K562 (cell line): ENCODE data around the gene CPT1C. TPM values are rescaled to one million over a fixed set of nuclear protein-coding genes. Genes with fewer than 3 reads are reported as not detected.

Source experiments
- CREB1 ChIP-seq, 2 experiments: sonication (generic) in 1 of 2; formaldehyde crosslinking in 1 of 2; IDR thresholded peaks; 2 replicates each; pipeline versions ENCODE4 v1.6.1 to v1.8.0; 2012 to 2022; ENCODE audit warnings: inconsistent platforms in 1 of 2, mild to moderate bottlenecking in 1 of 2, missing genetic modification reagents in 1 of 2, moderate library complexity in 1 of 2
- CREM ChIP-seq: IDR thresholded peaks from 2 replicates; pipeline ENCODE4 v1.6.1; 2014; ENCODE audit warnings: antibody characterized with exemption, low read depth
- ESRRA ChIP-seq: fragments of 450-650 bp; IDR thresholded peaks from 2 replicates; pipeline ENCODE4 v1.6.1; 2014; ENCODE audit warnings: low read depth, mild to moderate bottlenecking, moderate library complexity, borderline replicate concordance
- ETV1 ChIP-seq: fragments of 450-650 bp; conservative IDR thresholded peaks from 2 replicates; pipeline ENCODE4 v1.6.1; 2016; ENCODE audit warnings: missing genetic modification characterization, control low read depth, low read depth, missing compliant biosample characterization
- FOXK2 ChIP-seq, 2 experiments: fragments of 450-650 bp; IDR thresholded peaks in 1 of 2; conservative IDR thresholded peaks in 1 of 2; 2 replicates each; pipeline ENCODE4 v1.6.1; 2016; ENCODE audit warnings: low read depth in 2 of 2, mild to moderate bottlenecking in 1 of 2
- HIVEP1 ChIP-seq: fragments of 250-450 bp; sonication (Bioruptor Pico); IDR thresholded peaks from 2 replicates; pipeline ENCODE4 v1.4.0; 2020; ENCODE audit warnings: mild to moderate bottlenecking
- KLF10 ChIP-seq: fragments of 250-450 bp; sonication (Bioruptor Pico); IDR thresholded peaks from 2 replicates; pipeline ENCODE4 v1.6.1; 2021; ENCODE audit warnings: matching md5 sums
- MAFF ChIP-seq: IDR thresholded peaks from 2 replicates; pipeline ENCODE4 v1.6.1; 2012; ENCODE audit warnings: low read length, improper control_type of control experiment
- MCM3 ChIP-seq: fragments of 450-650 bp; IDR thresholded peaks from 2 replicates; pipeline ENCODE4 v1.6.1; 2016
- PHTF2 ChIP-seq: fragments of 250-450 bp; sonication (Bioruptor Pico); IDR thresholded peaks from 2 replicates; pipeline ENCODE4 v1.5.0; 2021; ENCODE audit warnings: mild to moderate bottlenecking
- POLR2G ChIP-seq: fragments of 200-400 bp; formaldehyde crosslinking; IDR thresholded peaks from 2 replicates; pipeline ENCODE4 v1.6.1; 2017; ENCODE audit warnings: low read depth, mild to moderate bottlenecking, antibody characterized with exemption, low read length, moderate library complexity
- POLR3G ChIP-seq: IDR thresholded peaks from 2 replicates; pipeline ENCODE4 v1.6.1; 2011; ENCODE audit not compliant: insufficient read length, insufficient replicate concordance; ENCODE audit errors: extremely low read depth
- SAFB ChIP-seq: fragments of 200-400 bp; formaldehyde crosslinking; IDR thresholded peaks from 2 replicates; pipeline ENCODE4 v1.6.1; 2017; ENCODE audit warnings: low read depth, low read length, borderline replicate concordance
- SIX5 ChIP-seq, 2 experiments: IDR thresholded peaks; 2 replicates each; pipeline ENCODE4 v1.6.1; 2011; ENCODE audit warnings: low read length in 2 of 2, borderline replicate concordance in 1 of 2, low read depth in 1 of 2, mild to moderate bottlenecking in 1 of 2, moderate library complexity in 1 of 2; ENCODE audit not compliant: insufficient read depth in 1 of 2
- TBP ChIP-seq: optimal IDR thresholded peaks from 2 replicates; pipeline ENCODE3; 2011; ENCODE audit warnings: low read depth, low read length, improper control_type of control experiment
- TCF3 ChIP-seq: sonication (generic); formaldehyde crosslinking; IDR thresholded peaks from 2 replicates; pipeline ENCODE4 v1.4.0; 2020; ENCODE audit warnings: mild to moderate bottlenecking, missing genetic modification reagents
- USF1 ChIP-seq: sonication (generic); formaldehyde crosslinking; IDR thresholded peaks from 2 replicates; pipeline ENCODE4 v1.9.0; 2022; ENCODE audit warnings: mild to moderate bottlenecking, missing genetic modification reagents
- ZNF239 ChIP-seq: fragments of 250-450 bp; sonication (Bioruptor Pico); IDR thresholded peaks from 2 replicates; pipeline ENCODE4 v1.4.0; 2020; ENCODE audit warnings: mild to moderate bottlenecking
- ZNF263 ChIP-seq: sonication (generic); formaldehyde crosslinking; IDR thresholded peaks from 2 replicates; pipeline ENCODE4 v1.8.0; 2022; ENCODE audit warnings: mild to moderate bottlenecking, missing genetic modification reagents, borderline replicate concordance
- polyA plus RNA-seq, 8 experiments: library from polyadenylated mRNA; depleted of rRNA in 4 of 8; stranded (reverse) in 5 of 8; unstranded in 3 of 8; fragments of >200 nt; fragmentation: Nextera tagmentation in 2 of 8; fragmentation: Illumina TruSeq in 1 of 8; extraction: Ambion mirVana in 2 of 8; extraction: Trizol in 1 of 8; gene quantifications; 2 replicates each; pipeline versions ENCODE4 v1.2.1 to v1.2.3, GENCODE V29; 2011 to 2014; ENCODE audit warnings: inconsistent platforms in 1 of 8, missing spikeins in 1 of 8
- total RNA-seq, 7 experiments: library from RNA; depleted of rRNA in 6 of 7; stranded (reverse); fragments of >200 nt in 6 of 7; fragmentation: Illumina TruSeq in 2 of 7; extraction: Trizol in 2 of 7; gene quantifications; 2 replicates each; pipeline versions ENCODE4 v1.2.1 to v1.2.3, GENCODE V29; 2011 to 2021; ENCODE audit warnings: low replicate concordance in 1 of 7
- TF ChIP-seq, protein P1 (sequence below): sonication (generic); IDR thresholded peaks from 2 replicates; pipeline ENCODE4 v1.6.1; 2016
- TF ChIP-seq, protein P2 (sequence below): sonication (generic); formaldehyde crosslinking; IDR thresholded peaks from 2 replicates; pipeline ENCODE4 v1.8.0; 2022; ENCODE audit warnings: missing genetic modification reagents, mild to moderate bottlenecking, moderate library complexity, borderline replicate concordance
- TF ChIP-seq, protein P3 (sequence below), 2 experiments: IDR thresholded peaks in 1 of 2; conservative IDR thresholded peaks in 1 of 2; 2 replicates each; pipeline ENCODE4 v1.6.1; 2016; ENCODE audit warnings: low read depth in 2 of 2, mild to moderate bottlenecking in 1 of 2, missing compliant biosample characterization in 1 of 2, missing genetic modification characterization in 1 of 2, moderate library complexity in 1 of 2

CPT1C gene
- total and polyA plus RNA-seq, 9 of the 15 experiments (the other 6 are each of a cell fraction or from before 2014, with no cell fraction given): 1.9 to 12.3 (median 3.0) TPM

GRCh38 chr19:49761625-49762311 lies 70.9 kb downstream of the CPT1C start (continued):
- TF ChIP-seq USF1 (CRISPR knock-in tag) (0 out of 2 replicates have a peak, but pooled peaks have one; percentile 22), ESRRA (no peak; the same call in 1 of the 2 replicates), PHTF2 (CRISPR knock-in tag) (no peak), POLR3G (no peak), SIX5 (IDR thresholded peaks at IDR 0.05; ENCODE audit: borderline replicate concordance in 1 of 2, insufficient read depth in 1 of 2, low read depth in 1 of 2, low read length in 2 of 2) (no peak), CREM (peak; percentile 66), MAFF (no peak), ETV1 (tag) (peak; percentile 63; the same call in 1 of the 2 replicates), CREB1 (IDR thresholded peaks at IDR 0.05) (0 out of 2 replicates have a peak, but pooled peaks have one; percentile 31), CREB1 (CRISPR knock-in tag; IDR thresholded peaks at IDR 0.05) (peak; percentile 62; the same call in 1 of the 2 replicates), ZNF239 (CRISPR knock-in tag) (0 out of 2 replicates have a peak, but pooled peaks have one; percentile 26), MCM3 (no peak), TCF3 (CRISPR knock-in tag) (0 out of 2 replicates have a peak, but pooled peaks have one; percentile 29), POLR2G (peak; percentile 83), ZNF263 (CRISPR knock-in tag) (peak; percentile 90), TBP (peak; percentile 14), HIVEP1 (CRISPR knock-in tag) (no peak), SAFB (no peak), FOXK2 (conservative IDR thresholded peaks at IDR 0.05 in 1 of 2, IDR thresholded peaks at IDR 0.05 in 1 of 2; ENCODE audit: low read depth in 2 of 2) (peak; percentile 26 to 40; a peak in 1 of 4 replicates), KLF10 (no peak)
- TF ChIP-seq, protein P1, sequence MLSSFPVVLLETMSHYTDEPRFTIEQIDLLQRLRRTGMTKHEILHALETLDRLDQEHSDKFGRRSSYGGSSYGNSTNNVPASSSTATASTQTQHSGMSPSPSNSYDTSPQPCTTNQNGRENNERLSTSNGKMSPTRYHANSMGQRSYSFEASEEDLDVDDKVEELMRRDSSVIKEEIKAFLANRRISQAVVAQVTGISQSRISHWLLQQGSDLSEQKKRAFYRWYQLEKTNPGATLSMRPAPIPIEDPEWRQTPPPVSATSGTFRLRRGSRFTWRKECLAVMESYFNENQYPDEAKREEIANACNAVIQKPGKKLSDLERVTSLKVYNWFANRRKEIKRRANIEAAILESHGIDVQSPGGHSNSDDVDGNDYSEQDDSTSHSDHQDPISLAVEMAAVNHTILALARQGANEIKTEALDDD: no peak
- TF ChIP-seq, protein P2, sequence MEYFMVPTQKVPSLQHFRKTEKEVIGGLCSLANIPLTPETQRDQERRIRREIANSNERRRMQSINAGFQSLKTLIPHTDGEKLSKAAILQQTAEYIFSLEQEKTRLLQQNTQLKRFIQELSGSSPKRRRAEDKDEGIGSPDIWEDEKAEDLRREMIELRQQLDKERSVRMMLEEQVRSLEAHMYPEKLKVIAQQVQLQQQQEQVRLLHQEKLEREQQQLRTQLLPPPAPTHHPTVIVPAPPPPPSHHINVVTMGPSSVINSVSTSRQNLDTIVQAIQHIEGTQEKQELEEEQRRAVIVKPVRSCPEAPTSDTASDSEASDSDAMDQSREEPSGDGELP (CRISPR knock-in tag): peak; percentile 56; the same call in 1 of the 2 replicates
- TF ChIP-seq, protein P3, sequence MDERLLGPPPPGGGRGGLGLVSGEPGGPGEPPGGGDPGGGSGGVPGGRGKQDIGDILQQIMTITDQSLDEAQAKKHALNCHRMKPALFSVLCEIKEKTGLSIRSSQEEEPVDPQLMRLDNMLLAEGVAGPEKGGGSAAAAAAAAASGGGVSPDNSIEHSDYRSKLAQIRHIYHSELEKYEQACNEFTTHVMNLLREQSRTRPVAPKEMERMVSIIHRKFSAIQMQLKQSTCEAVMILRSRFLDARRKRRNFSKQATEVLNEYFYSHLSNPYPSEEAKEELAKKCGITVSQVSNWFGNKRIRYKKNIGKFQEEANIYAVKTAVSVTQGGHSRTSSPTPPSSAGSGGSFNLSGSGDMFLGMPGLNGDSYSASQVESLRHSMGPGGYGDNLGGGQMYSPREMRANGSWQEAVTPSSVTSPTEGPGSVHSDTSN (CRISPR knock-in tag; IDR thresholded peaks at IDR 0.05; ENCODE audit: low read depth): no peak
- TF ChIP-seq, protein P3 (tag; conservative IDR thresholded peaks at IDR 0.05; ENCODE audit: low read depth): 0 out of 2 replicates have a peak, but pooled peaks have one; percentile 7
